HEK293 (cell line): ENCODE results near the gene DNAH1.

ENCODE experiments used
- CTCF ChIA-PET: fragments of 350-600 bp; formaldehyde crosslinking; extraction: SDS; loops from one replicate; lab custom pipeline; 2021; ENCODE audit warnings: antibody characterized with exemption; lab: Yijun Ruan, JAX
- POLR2A ChIA-PET: fragments of 300-600 bp; formaldehyde crosslinking; extraction: SDS; loops from one replicate; lab custom pipeline; 2020; ENCODE audit warnings: antibody characterized with exemption, inconsistent platforms; lab: Yijun Ruan, JAX
- H3K27ac ChIP-seq: fragments of 200-500 bp; sonication (Bioruptor generic); 2 replicates; pipeline ENCODE4 v1.5.1; 2014; ENCODE audit warnings: low read depth, low read length, control low read depth, inconsistent platforms; ENCODE audit errors: extremely low read depth
- H3K36me3 ChIP-seq, 2 experiments: fragments of 200-500 bp in 1 of 2; sonication (Bioruptor generic) in 1 of 2; 1 replicate in 1 of 2; 2 replicates in 1 of 2; pipeline ENCODE4 v1.5.1; 2014 to 2017; ENCODE audit warnings: inconsistent platforms in 2 of 2, low read length in 2 of 2; ENCODE audit not compliant: control insufficient read depth in 2 of 2, insufficient read depth in 1 of 2
- H3K4me1 ChIP-seq: fragments of 200-500 bp; sonication (Bioruptor generic); 2 replicates; pipeline ENCODE4 v1.5.1; 2014; ENCODE audit warnings: mild to moderate bottlenecking, low read length, inconsistent platforms; ENCODE audit not compliant: control insufficient read depth, insufficient read depth
- H3K4me3 ChIP-seq: 2 replicates; pipeline ENCODE4 v1.5.1; 2011; ENCODE audit warnings: low read depth, mild to moderate bottlenecking, control low read depth, low read length, moderate library complexity
- H3K9me3 ChIP-seq: fragments of 200-500 bp; sonication (Bioruptor generic); 2 replicates; pipeline ENCODE4 v1.5.1; 2014; ENCODE audit warnings: low read depth, low read length, inconsistent platforms; ENCODE audit not compliant: control insufficient read depth, insufficient read depth
- EGR2 ChIP-seq: fragments of 450-650 bp; formaldehyde crosslinking; IDR thresholded peaks from 2 replicates; pipeline ENCODE4 v1.5.1; 2016; ENCODE audit warnings: low read depth, missing biosample characterization, missing genetic modification characterization
- PBX3 ChIP-seq: sonication (generic); formaldehyde crosslinking; IDR thresholded peaks from 2 replicates; pipeline ENCODE4 v1.8.1; 2022; ENCODE audit warnings: mild to moderate bottlenecking, moderate library complexity, missing genetic modification reagents
- PRDM4 ChIP-seq: fragments of 450-650 bp; formaldehyde crosslinking; IDR thresholded peaks from 2 replicates; pipeline ENCODE4 v1.5.1; 2017; ENCODE audit warnings: missing biosample characterization, missing genetic modification characterization
- ZNF112 ChIP-seq: fragments of 450-650 bp; formaldehyde crosslinking; IDR thresholded peaks from 2 replicates; pipeline ENCODE4 v1.5.0; 2017; ENCODE audit warnings: missing biosample characterization, missing genetic modification characterization
- ZNF18 ChIP-seq: fragments of 450-650 bp; formaldehyde crosslinking; IDR thresholded peaks from 2 replicates; pipeline ENCODE4 v1.5.1; 2016; ENCODE audit warnings: missing biosample characterization, missing genetic modification characterization
- ZNF23 ChIP-seq: fragments of 450-650 bp; formaldehyde crosslinking; IDR thresholded peaks from 2 replicates; pipeline ENCODE4 v1.5.1; 2016; ENCODE audit warnings: missing biosample characterization, missing genetic modification characterization, borderline replicate concordance
- ZNF449 ChIP-seq: fragments of 450-650 bp; formaldehyde crosslinking; IDR thresholded peaks from 2 replicates; pipeline ENCODE4 v1.5.1; 2017; ENCODE audit warnings: missing biosample characterization, mild to moderate bottlenecking, missing genetic modification characterization, moderate library complexity
- ZNF549 ChIP-seq: fragments of 450-650 bp; IDR thresholded peaks from 2 replicates; pipeline ENCODE4 v1.5.1; 2018; ENCODE audit warnings: missing biosample characterization, missing genetic modification characterization, mild to moderate bottlenecking, inconsistent platforms, moderate library complexity
- ZNF596 ChIP-seq: fragments of 450-650 bp; IDR thresholded peaks from 2 replicates; pipeline ENCODE4 v1.5.0; 2018; ENCODE audit warnings: missing biosample characterization, mild to moderate bottlenecking, missing genetic modification characterization, moderate library complexity
- ZNF639 ChIP-seq: fragments of 450-650 bp; formaldehyde crosslinking; IDR thresholded peaks from 2 replicates; pipeline ENCODE4 v1.5.1; 2016; ENCODE audit warnings: missing biosample characterization, missing genetic modification characterization
- ZNF692 ChIP-seq: fragments of 450-650 bp; formaldehyde crosslinking; IDR thresholded peaks from 2 replicates; pipeline ENCODE4 v1.5.1; 2016; ENCODE audit warnings: missing biosample characterization, missing genetic modification characterization
- ZSCAN23 ChIP-seq: fragments of 450-650 bp; formaldehyde crosslinking; IDR thresholded peaks from 2 replicates; pipeline ENCODE4 v1.5.1; 2016; ENCODE audit warnings: missing biosample characterization, missing genetic modification characterization

Gene DNAH1

GRCh38 chr3:52406791-52407510 is 90.8 kb downstream of the DNAH1 start:
- Histone ChIP-seq H3K4me1 (0 out of 2 replicates have a peak, but pooled peaks cover 3% of the 10 kb centered on the region), H3K4me3 (no peak overlapping the region), H3K9me3 (no peaks in the 10 kb centered on the region), H3K36me3 (peaks cover 0 to 71% of the 10 kb centered on the region in 2 experiments; a peak in 1 of 3 replicates), H3K27ac (no peak overlapping the region)
- ChIA-PET POLR2A (interaction anchor here (0.5 kb wide), 1 partner anchor 189 kb away, joined by 3 read pairs; no protein-coding TSS in a partner anchor), CTCF (interaction anchor here (0.7 to 1.3 kb wide), 2 partner anchors 20 to 22 kb away, joined by 3 read pairs; no protein-coding TSS in a partner anchor)
- no peak for TF ChIP-seq ZSCAN23 (tag by site-specific recombination)
- TF ChIP-seq ZNF639, result no peak
- no peak for TF ChIP-seq PRDM4 (tag by site-specific recombination)
- no peak for TF ChIP-seq ZNF18 (tag by site-specific recombination)

GRCh38 chr3:52407779-52408178 is 91.7 kb downstream of the DNAH1 start:
- Histone ChIP-seq H3K4me3 (no peak overlapping the region), H3K4me1 (0 out of 2 replicates have a peak, but pooled peaks cover 3% of the 10 kb centered on the region), H3K9me3 (no peaks in the 10 kb centered on the region), H3K27ac (no peak overlapping the region), H3K36me3 (peaks cover 0 to 64% of the 10 kb centered on the region in 2 experiments; a peak in 1 of 3 replicates)
- POLR2A ChIA-PET, result no interaction called here
- CTCF ChIA-PET, result interaction anchor here (0.6 to 0.7 kb wide), 3 partner anchors 15 to 245 kb away, joined by 3 to 5 read pairs (median 4); no protein-coding TSS in a partner anchor
- TF ChIP-seq EGR2 (tag by site-specific recombination) (no peak), ZNF23 (tag by site-specific recombination) (no peak), PBX3 (CRISPR knock-in tag) (no peak), ZNF112 (no peak), ZNF596 (tag by site-specific recombination) (no peak), ZNF449 (no peak), ZNF549 (tag by site-specific recombination) (no peak), ZNF692 (tag by site-specific recombination) (no peak)
- TF ChIP-seq, all 188 proteins: peak for 0
